Measurements from ENCODE around the gene NME2.

Gene NME2

GRCh38 chr17:51147650-51148049, 18.6 kb upstream of the NME2 start:
- H3K27me3 ChIP-seq (replicated peaks; ENCODE audit: control insufficient read depth, insufficient read depth, low read length) = no peaks in the 10 kb centered on the region
- DNase-seq (ENCODE audit: extremely low read depth, insufficient read length) = no peak
- no peak overlapping the region for H3K4me3 ChIP-seq (replicated peaks; ENCODE audit: low read depth, low read length)
- TF ChIP-seq CTCF (IDR thresholded peaks at IDR 0.05; ENCODE audit: insufficient read depth, low read length, poor library complexity, severe bottlenecking) = no peak
- H3K36me3 ChIP-seq (ENCODE audit: control insufficient read depth, insufficient read depth, low read length) = no peaks in the 10 kb centered on the region

GRCh38 chr17:51149163-51149562, 17.0 kb upstream of the NME2 start:
- no peak for TF ChIP-seq CTCF (IDR thresholded peaks at IDR 0.05; ENCODE audit: insufficient read depth, low read length, poor library complexity, severe bottlenecking)
- no peak for DNase-seq (ENCODE audit: extremely low read depth, insufficient read length)
- no peak overlapping the region for H3K4me3 ChIP-seq (replicated peaks; ENCODE audit: low read depth, low read length)

GRCh38 chr17:51150932-51151331, 15.3 kb upstream of the NME2 start:
- H3K4me3 ChIP-seq (replicated peaks; ENCODE audit: low read depth, low read length) = no peak overlapping the region
- no peaks in the 10 kb centered on the region; the same call in 1 of the 2 replicates for H3K36me3 ChIP-seq (ENCODE audit: control insufficient read depth, insufficient read depth, low read length)
- no peak for DNase-seq (ENCODE audit: extremely low read depth, insufficient read length)
- H3K27me3 ChIP-seq (replicated peaks; ENCODE audit: control insufficient read depth, insufficient read depth, low read length) = no peaks in the 10 kb centered on the region
- no peak for TF ChIP-seq CTCF (IDR thresholded peaks at IDR 0.05; ENCODE audit: insufficient read depth, low read length, poor library complexity, severe bottlenecking)

More at GRCh38 chr17:51149163-51149562, 17.0 kb upstream of the NME2 start:
- Histone ChIP-seq H3K27me3 (replicated peaks; ENCODE audit: control insufficient read depth, insufficient read depth, low read length) (no peaks in the 10 kb centered on the region), H3K36me3 (ENCODE audit: control insufficient read depth, insufficient read depth, low read length) (no peaks in the 10 kb centered on the region)

GRCh38 chr17:51152766-51153209, 13.4 kb upstream of the NME2 start:
- peaks cover 9% of the 10 kb centered on the region for H3K36me3 ChIP-seq (ENCODE audit: control insufficient read depth, insufficient read depth, low read length)
- peak overlapping the region; percentile 52 for H3K4me3 ChIP-seq (replicated peaks; ENCODE audit: low read depth, low read length)
- DNase-seq (ENCODE audit: extremely low read depth, insufficient read length) = no peak
- TF ChIP-seq CTCF (IDR thresholded peaks at IDR 0.05; ENCODE audit: insufficient read depth, low read length, poor library complexity, severe bottlenecking) = no peak
- no peaks in the 10 kb centered on the region for H3K27me3 ChIP-seq (replicated peaks; ENCODE audit: control insufficient read depth, insufficient read depth, low read length)

GRCh38 chr17:51153210-51154072, 12.8 kb upstream of the NME2 start, which contains the start of gene NME1:
NME1 (plus strand) TSS chr17:51153559; CDS start chr17:51155655, 2,096 bp downstream.
- peak within 1 kb of the TSS; percentile 86 for H3K4me3 ChIP-seq (replicated peaks; ENCODE audit: low read depth, low read length)
- peaks cover 9% of the 10 kb centered on the region for H3K36me3 ChIP-seq (ENCODE audit: control insufficient read depth, insufficient read depth, low read length)
- H3K27me3 ChIP-seq (replicated peaks; ENCODE audit: control insufficient read depth, insufficient read depth, low read length) = no peaks in the 10 kb centered on the region
- peak; percentile 99 for DNase-seq (ENCODE audit: extremely low read depth, insufficient read length)
- TF ChIP-seq CTCF (IDR thresholded peaks at IDR 0.05; ENCODE audit: insufficient read depth, low read length, poor library complexity, severe bottlenecking) = peak; percentile 85

Measured in GM06990 (cell line).